ENCODE results near the gene FXR1.

GRCh38 chr3:180979961-180980360 is 67.5 kb downstream of the FXR1 start:
- no peak for TF ChIP-seq POLR2A (IDR thresholded peaks at IDR 0.05)
- TF ChIP-seq CTCF (IDR thresholded peaks at IDR 0.05 in 4 of 5, conservative IDR thresholded peaks at IDR 0.05 in 1 of 5), result no peak

All from gastrocnemius medialis (tissue), 4 donors.